ENCODE results near the gene CYB5B.

- TF ChIP-seq SPI1 (IDR thresholded peaks at IDR 0.05; ENCODE audit: low read depth, low read length) (no peak), POLR2A (IDR thresholded peaks at IDR 0.05; ENCODE audit: low read depth, low read length) (no peak), TAF1 (IDR thresholded peaks at IDR 0.05; ENCODE audit: low read depth, low read length) (no peak), POLR2AphosphoS5 (IDR thresholded peaks at IDR 0.05; ENCODE audit: low read depth, low read length) (no peak)
These were observed 29.5 kb downstream of the CYB5B start for GRCh38 chr16:69453936-69454335.
